Central memory CD8-positive, alpha-beta T cell (primary cell): ENCODE data around the gene ST3GAL3.

Experiments
- ATAC-seq: fragments of 150-1000 bp; cut with Tn5 transposase; replicated peaks from 2 replicates; pipeline ENCODE4 v1.10.0; 2022; ENCODE audit warnings: mild to moderate bottlenecking, moderate FRiP score, moderate number of reproducible peaks; ENCODE audit not compliant: poor library complexity, severe bottlenecking; ENCODE audit errors: extremely low read depth
- DNase-seq, 2 donors: peaks; one replicate each; pipeline ENCODE4 v3.0.0; 2021; ENCODE audit warnings: low spot score in 2 of 2
- H3K27ac Mint-ChIP-seq: one replicate; pipeline ENCODE4 v1.8.0; 2022; ENCODE audit warnings: low read depth, mild to moderate bottlenecking, moderate library complexity, mixed read lengths
- H3K27me3 Mint-ChIP-seq: one replicate; pipeline ENCODE4 v1.8.0; 2022; ENCODE audit warnings: mixed read lengths
- H3K36me3 Mint-ChIP-seq: one replicate; pipeline ENCODE4 v1.8.0; 2022; ENCODE audit warnings: mild to moderate bottlenecking, moderate library complexity, mixed read lengths; ENCODE audit not compliant: insufficient read depth
- H3K4me1 Mint-ChIP-seq: one replicate; pipeline ENCODE4 v1.8.0; 2022; ENCODE audit warnings: mixed read lengths
- H3K4me3 Mint-ChIP-seq: one replicate; pipeline ENCODE4 v1.8.0; 2022; ENCODE audit warnings: mild to moderate bottlenecking, moderate library complexity, mixed read lengths
- H3K9me3 Mint-ChIP-seq: one replicate; pipeline ENCODE4 v1.8.0; 2022; ENCODE audit warnings: mixed read lengths

ST3GAL3 gene

GRCh38 chr1:43921022-43921421, 213.7 kb downstream of the ST3GAL3 start:
- H3K36me3 Mint-ChIP-seq, result no peaks in the 10 kb centered on the region
- no peak for DNase-seq
- peaks cover 10% of the 10 kb centered on the region for H3K4me1 Mint-ChIP-seq
- no peaks in the 10 kb centered on the region for H3K9me3 Mint-ChIP-seq
- no peak for ATAC-seq
- no peak overlapping the region for H3K4me3 Mint-ChIP-seq
- no peaks in the 10 kb centered on the region for H3K27me3 Mint-ChIP-seq
- no peak overlapping the region for H3K27ac Mint-ChIP-seq

GRCh38 chr1:43924516-43924915, 217.2 kb downstream of the ST3GAL3 start:
- Mint-ChIP-seq H3K4me3 (no peak overlapping the region), H3K9me3 (no peaks in the 10 kb centered on the region), H3K27me3 (no peaks in the 10 kb centered on the region), H3K4me1 (peaks cover 6% of the 10 kb centered on the region), H3K27ac (no peak overlapping the region), H3K36me3 (no peaks in the 10 kb centered on the region)
- DNase-seq (no peak), ATAC-seq (no peak)

- Mint-ChIP-seq H3K9me3 (no peaks in the 10 kb centered on the region), H3K4me3 (no peak overlapping the region), H3K4me1 (no peaks in the 10 kb centered on the region), H3K27me3 (no peaks in the 10 kb centered on the region), H3K27ac (no peak overlapping the region), H3K36me3 (no peaks in the 10 kb centered on the region)
- DNase-seq, result no peak
- ATAC-seq, result no peak
Measured at GRCh38 chr1:43925846-43926245, 218.5 kb downstream of the ST3GAL3 start.

- Mint-ChIP-seq H3K4me1 (peaks cover 6% of the 10 kb centered on the region), H3K9me3 (no peaks in the 10 kb centered on the region), H3K4me3 (no peak overlapping the region), H3K36me3 (no peaks in the 10 kb centered on the region), H3K27ac (no peak overlapping the region), H3K27me3 (peaks cover 19% of the 10 kb centered on the region)
- DNase-seq, result no peak
- ATAC-seq, result no peak
Measured at GRCh38 chr1:43930168-43930948, 223.0 kb downstream of the ST3GAL3 start.

GRCh38 chr1:43930949-43931275, 223.6 kb downstream of the ST3GAL3 start:
- Mint-ChIP-seq H3K9me3 (no peaks in the 10 kb centered on the region), H3K4me3 (no peak overlapping the region), H3K27me3 (peaks cover 24% of the 10 kb centered on the region), H3K4me1 (peaks cover 6% of the 10 kb centered on the region), H3K27ac (no peak overlapping the region), H3K36me3 (no peaks in the 10 kb centered on the region)
- DNase-seq, result no peak
- no peak for ATAC-seq

- Mint-ChIP-seq H3K27ac (no peak overlapping the region), H3K36me3 (no peaks in the 10 kb centered on the region), H3K4me3 (no peak overlapping the region), H3K4me1 (peaks cover 6% of the 10 kb centered on the region), H3K27me3 (peaks cover 25% of the 10 kb centered on the region), H3K9me3 (no peaks in the 10 kb centered on the region)
- no peak for DNase-seq
- ATAC-seq, result no peak
Measured at GRCh38 chr1:43931711-43932660, 224.7 kb downstream of the ST3GAL3 start.

- DNase-seq, result no peak
- Mint-ChIP-seq H3K36me3 (no peaks in the 10 kb centered on the region), H3K9me3 (no peaks in the 10 kb centered on the region), H3K4me3 (no peak overlapping the region), H3K27ac (no peak overlapping the region), H3K27me3 (peaks cover 25% of the 10 kb centered on the region), H3K4me1 (peaks cover 6% of the 10 kb centered on the region)
- ATAC-seq, result no peak
Measured at GRCh38 chr1:43932786-43933385, 225.6 kb downstream of the ST3GAL3 start.

GRCh38 chr1:43933386-43934100, 226.2 kb downstream of the ST3GAL3 start, which contains the start of gene ARTN:
ARTN (plus strand) TSS chr1:43933801; CDS start chr1:43935657, 1,856 bp downstream.
- no peaks in the 10 kb centered on the region for H3K9me3 Mint-ChIP-seq
- ATAC-seq, result no peak
- peaks cover 25% of the 10 kb centered on the region for H3K27me3 Mint-ChIP-seq
- H3K36me3 Mint-ChIP-seq, result no peaks in the 10 kb centered on the region
- no peak within 1 kb of the TSS for H3K27ac Mint-ChIP-seq
- no peak for DNase-seq
- no peak within 1 kb of the TSS for H3K4me3 Mint-ChIP-seq
- H3K4me1 Mint-ChIP-seq, result peaks cover 6% of the 10 kb centered on the region

- DNase-seq (peak; percentile 24 to 35), ATAC-seq (no peak)
- Mint-ChIP-seq H3K27me3 (peaks cover 25% of the 10 kb centered on the region), H3K4me3 (no peak overlapping the region), H3K36me3 (no peaks in the 10 kb centered on the region), H3K4me1 (peaks cover 6% of the 10 kb centered on the region), H3K27ac (no peak overlapping the region), H3K9me3 (no peaks in the 10 kb centered on the region)
Measured at GRCh38 chr1:43934101-43934985, 227.0 kb downstream of the ST3GAL3 start.

GRCh38 chr1:43934986-43935324, 227.6 kb downstream of the ST3GAL3 start:
- no peak for ATAC-seq
- no peak overlapping the region for H3K4me3 Mint-ChIP-seq
- no peak overlapping the region for H3K27ac Mint-ChIP-seq
- DNase-seq, result no peak
- no peaks in the 10 kb centered on the region for H3K9me3 Mint-ChIP-seq
- no peaks in the 10 kb centered on the region for H3K36me3 Mint-ChIP-seq
- peaks cover 25% of the 10 kb centered on the region for H3K27me3 Mint-ChIP-seq
- peaks cover 6% of the 10 kb centered on the region for H3K4me1 Mint-ChIP-seq

- Mint-ChIP-seq H3K4me1 (peaks cover 6% of the 10 kb centered on the region), H3K9me3 (no peaks in the 10 kb centered on the region), H3K4me3 (peak overlapping the region; percentile 36), H3K27ac (no peak overlapping the region), H3K36me3 (peaks cover 2% of the 10 kb centered on the region), H3K27me3 (peaks cover 25% of the 10 kb centered on the region)
- ATAC-seq (no peak), DNase-seq (no peak)
Measured at GRCh38 chr1:43935711-43936427, 228.5 kb downstream of the ST3GAL3 start.
